Neuronal stem cell (in vitro differentiated cells): ENCODE results near the gene SIRT2.
A peak's percentile ranks its signal among the peaks of the same experiment; 100 is the strongest.

ENCODE experiments used
- DNase-seq: peaks from one replicate; pipeline ENCODE4 v3.0.0-alpha.2; 2013; ENCODE audit warnings: low spot score
- H2AFZ ChIP-seq: one replicate; pipeline ENCODE4 v1.6.1; 2013; ENCODE audit warnings: mild to moderate bottlenecking, low read length, inconsistent platforms
- H2AK5ac ChIP-seq: 2 replicates; pipeline ENCODE4 v1.6.1; 2013; ENCODE audit warnings: low read depth, mild to moderate bottlenecking, inconsistent platforms, low read length, moderate library complexity, mixed read lengths
- H2BK120ac ChIP-seq: 2 replicates; pipeline ENCODE4 v1.6.1; 2013; ENCODE audit warnings: low read depth, mild to moderate bottlenecking, inconsistent platforms, low read length, moderate library complexity, mixed read lengths
- H2BK12ac ChIP-seq: one replicate; pipeline ENCODE4 v1.6.1; 2013; ENCODE audit warnings: low read length, inconsistent platforms
- H2BK15ac ChIP-seq: 2 replicates; pipeline ENCODE4 v1.6.1; 2013; ENCODE audit warnings: mild to moderate bottlenecking, low read length, inconsistent platforms, mixed read lengths
- H2BK5ac ChIP-seq: one replicate; pipeline ENCODE4 v1.6.1; 2013; ENCODE audit warnings: inconsistent platforms, mild to moderate bottlenecking, low read length, moderate library complexity
- H3K14ac ChIP-seq: one replicate; pipeline ENCODE4 v1.6.1; 2013; ENCODE audit warnings: low read length, inconsistent platforms
- H3K18ac ChIP-seq: 2 replicates; pipeline ENCODE4 v1.6.1; 2013; ENCODE audit warnings: low read length, inconsistent platforms
- H3K23ac ChIP-seq: 2 replicates; pipeline ENCODE4 v1.6.1; 2013; ENCODE audit warnings: low read depth, mild to moderate bottlenecking, mixed read lengths, low read length, inconsistent platforms; ENCODE audit not compliant: poor library complexity
- H3K27ac ChIP-seq: replicated peaks from 3 replicates; pipeline ENCODE4 v1.5.1; 2013; ENCODE audit warnings: low read length, inconsistent platforms
- H3K27me3 ChIP-seq, 3 experiments: 2 replicates each; pipeline ENCODE4 v1.6.1; 2013; ENCODE audit warnings: low read length in 3 of 3, mild to moderate bottlenecking in 2 of 3, inconsistent platforms in 1 of 3, low read depth in 1 of 3, mixed read lengths in 1 of 3, moderate library complexity in 1 of 3; ENCODE audit not compliant: control insufficient read depth in 3 of 3, insufficient read depth in 3 of 3
- H3K36me3 ChIP-seq, 2 donors: replicated peaks in 1 of 2; 2 replicates each; pipeline ENCODE4 v1.6.1; 2013; ENCODE audit warnings: low read length in 2 of 2; ENCODE audit not compliant: control insufficient read depth in 2 of 2, insufficient read depth in 2 of 2
- H3K4ac ChIP-seq: 2 replicates; pipeline ENCODE4 v1.6.1; 2013; ENCODE audit warnings: inconsistent platforms, mild to moderate bottlenecking, low read length, moderate library complexity
- H3K4me1 ChIP-seq, 2 donors: 1 replicate in 1 of 2; 2 replicates in 1 of 2; pipeline ENCODE4 v1.6.1; 2013; ENCODE audit warnings: low read length in 2 of 2, low read depth in 1 of 2; ENCODE audit not compliant: control insufficient read depth in 2 of 2, insufficient read depth in 1 of 2
- H3K4me2 ChIP-seq: one replicate; pipeline ENCODE4 v1.6.1; 2013; ENCODE audit warnings: mild to moderate bottlenecking, low read length, inconsistent platforms; ENCODE audit not compliant: insufficient read depth, poor library complexity, severe bottlenecking
- H3K4me3 ChIP-seq, 2 donors: 2 replicates each; pipeline ENCODE4 v1.5.1; 2013; ENCODE audit warnings: low read length in 2 of 2, mild to moderate bottlenecking in 2 of 2, inconsistent platforms in 1 of 2, moderate library complexity in 1 of 2
- H3K79me1 ChIP-seq: one replicate; pipeline ENCODE4 v1.6.1; 2013; ENCODE audit warnings: low read depth, mild to moderate bottlenecking, inconsistent platforms, low read length, moderate library complexity
- H3K9ac ChIP-seq: one replicate; pipeline ENCODE4 v1.6.1; 2013; ENCODE audit warnings: mild to moderate bottlenecking, low read depth, low read length, inconsistent platforms; ENCODE audit not compliant: poor library complexity
- H3K9me3 ChIP-seq, 2 donors: replicated peaks in 1 of 2; 2 replicates each; pipeline versions ENCODE3 to v1.6.1; 2013; ENCODE audit warnings: low read length in 2 of 2, mild to moderate bottlenecking in 2 of 2, inconsistent platforms in 1 of 2, low read depth in 1 of 2, mixed read lengths in 1 of 2, moderate library complexity in 1 of 2; ENCODE audit not compliant: control insufficient read depth in 2 of 2, insufficient read depth in 1 of 2
- H4K8ac ChIP-seq: one replicate; pipeline ENCODE4 v1.6.1; 2013; ENCODE audit warnings: low read depth, mild to moderate bottlenecking, inconsistent platforms, low read length, moderate library complexity
- H4K91ac ChIP-seq: one replicate; pipeline ENCODE4 v1.6.1; 2013; ENCODE audit warnings: low read length, low read depth, mild to moderate bottlenecking, inconsistent platforms; ENCODE audit not compliant: poor library complexity
- WGBS, 2 donors: extraction: QIAGEN DNeasy Blood & Tissue Kit; methylation state at CpG; one replicate each; pipeline ENCODE4 v1.1.7; 2013; ENCODE audit warnings: missing lambda C conversion rate in 2 of 2, mixed read lengths in 1 of 2; ENCODE audit not compliant: insufficient read length in 2 of 2, insufficient replicate concordance in 1 of 2; ENCODE audit errors: extremely low coverage in 2 of 2; 5-methylcytosine and 5-hydroxymethylcytosine counted together

SIRT2 gene

GRCh38 chr19:38900743-38901190 is 1.3 kb upstream of the SIRT2 start:
- DNase-seq, result no peak
- Histone ChIP-seq H3K79me1 (peaks cover 2% of the 10 kb centered on the region), H3K27ac (no peak overlapping the region), H3K36me3 (peaks cover 8 to 16% of the 10 kb centered on the region in 2 donors), H3K4me2 (no peak overlapping the region), H3K9ac (no peak overlapping the region), H3K18ac (no peak overlapping the region), H4K8ac (no peak overlapping the region), H3K4me1 (peaks cover 2 to 9% of the 10 kb centered on the region in 2 donors), H2AK5ac (no peak overlapping the region), H2BK12ac (no peak overlapping the region), H3K4ac (no peak overlapping the region), H4K91ac (no peak overlapping the region), H3K14ac (no peak overlapping the region), H3K27me3 (no peaks in the 10 kb centered on the region), H2BK5ac (no peak overlapping the region), H3K9me3 (peaks cover 2 to 6% of the 10 kb centered on the region in 2 donors), H2BK15ac (no peak overlapping the region), H2BK120ac (no peak overlapping the region), H2AFZ (peak overlapping the region; percentile 91), H3K4me3 (peak overlapping the region in 1 of 2 donors; percentile 64), H3K23ac (no peak overlapping the region)
- no CpG with 5 or more reads among the region's 3 CpGs for WGBS, 2 donors

GRCh38 chr19:38900202-38900629 is 798 bp upstream of the SIRT2 start:
- Histone ChIP-seq H2BK120ac (no peak overlapping the region), H4K91ac (no peak overlapping the region), H3K79me1 (peaks cover 2% of the 10 kb centered on the region), H3K18ac (no peak overlapping the region), H2BK5ac (no peak overlapping the region), H3K4ac (no peak overlapping the region), H3K27me3 (no peaks in the 10 kb centered on the region), H3K9ac (peak overlapping the region; percentile 68), H2AK5ac (no peak overlapping the region), H3K14ac (no peak overlapping the region), H3K23ac (no peak overlapping the region), H3K9me3 (peaks cover 2 to 6% of the 10 kb centered on the region in 2 donors), H3K4me2 (peak overlapping the region; percentile 59), H3K36me3 (peaks cover 8 to 10% of the 10 kb centered on the region in 2 donors), H2BK12ac (no peak overlapping the region), H3K4me3 (peak overlapping the region; percentile 64 to 91), H2BK15ac (no peak overlapping the region), H4K8ac (no peak overlapping the region), H3K4me1 (peaks cover 2 to 9% of the 10 kb centered on the region in 2 donors), H3K27ac (no peak overlapping the region), H2AFZ (peak overlapping the region; percentile 91)
- DNase-seq, result no peak
- no CpG with 5 or more reads among the region's 8 CpGs for WGBS, 2 donors

GRCh38 chr19:38898788-38899446 is 501 bp downstream of the SIRT2 start:
- H3K27ac ChIP-seq, result no peak overlapping the region
- peak overlapping the region; percentile 79 for H3K9ac ChIP-seq
- H3K36me3 ChIP-seq, result no peaks in the 10 kb centered on the region
- H3K23ac ChIP-seq, result peak overlapping the region; percentile 35
- peak overlapping the region; percentile 16 for H2BK120ac ChIP-seq
- peak overlapping the region; percentile 64 to 86 for H3K4me3 ChIP-seq
- H4K8ac ChIP-seq, result peak overlapping the region; percentile 78
- peak; percentile 20 for DNase-seq
- WGBS, 2 donors, result no CpG with 5 or more reads among the region's 25 CpGs
- H2AK5ac ChIP-seq, result peak overlapping the region; percentile 76
- H4K91ac ChIP-seq, result no peak overlapping the region
- H2BK15ac ChIP-seq, result no peak overlapping the region
- H3K4me2 ChIP-seq, result peak overlapping the region; percentile 75
- H3K4me1 ChIP-seq, result peaks cover 2 to 8% of the 10 kb centered on the region in 2 donors
- H2BK12ac ChIP-seq, result no peak overlapping the region
- peaks cover 2 to 6% of the 10 kb centered on the region in 2 donors for H3K9me3 ChIP-seq
- no peak overlapping the region for H3K4ac ChIP-seq
- peak overlapping the region; percentile 44 for H3K18ac ChIP-seq
- H3K79me1 ChIP-seq, result peaks cover 2% of the 10 kb centered on the region
- H2BK5ac ChIP-seq, result peak overlapping the region; percentile 48
- no peaks in the 10 kb centered on the region for H3K27me3 ChIP-seq
- H3K14ac ChIP-seq, result no peak overlapping the region
- peak overlapping the region; percentile 86 for H2AFZ ChIP-seq

- Histone ChIP-seq H3K4ac (no peak overlapping the region), H4K91ac (no peak overlapping the region), H3K9ac (peak overlapping the region; percentile 2), H2BK5ac (no peak overlapping the region), H3K36me3 (no peaks in the 10 kb centered on the region), H3K4me2 (no peak overlapping the region), H3K9me3 (no peaks in the 10 kb centered on the region), H2BK15ac (no peak overlapping the region), H3K79me1 (no peaks in the 10 kb centered on the region), H4K8ac (no peak overlapping the region), H3K14ac (no peak overlapping the region), H3K18ac (no peak overlapping the region), H2AFZ (no peak overlapping the region), H3K27me3 (no peaks in the 10 kb centered on the region), H2BK12ac (no peak overlapping the region), H2AK5ac (no peak overlapping the region), H3K23ac (no peak overlapping the region), H2BK120ac (no peak overlapping the region), H3K4me1 (peaks cover 4 to 8% of the 10 kb centered on the region in 2 donors), H3K27ac (no peak overlapping the region), H3K4me3 (no peak overlapping the region)
- no peak for DNase-seq
- no CpG with 5 or more reads among the region's 9 CpGs for WGBS, 2 donors
Measured at GRCh38 chr19:38894968-38895367, 4.5 kb downstream of the SIRT2 start.
